ENCODE results near the gene PLEKHN1. TPM values are rescaled to one million over a fixed set of nuclear protein-coding genes. Genes with fewer than 3 reads are reported as not detected.
"Not testable (repeated sequence)": the region's sequence is repeated elsewhere in the genome, so short reads cannot be mapped to it uniquely, and the experiment has no call there.

PLEKHN1 gene
- total and polyA plus RNA-seq, 2 experiments from 2014 or later, result 0.36 to 0.60 TPM

DNA sequence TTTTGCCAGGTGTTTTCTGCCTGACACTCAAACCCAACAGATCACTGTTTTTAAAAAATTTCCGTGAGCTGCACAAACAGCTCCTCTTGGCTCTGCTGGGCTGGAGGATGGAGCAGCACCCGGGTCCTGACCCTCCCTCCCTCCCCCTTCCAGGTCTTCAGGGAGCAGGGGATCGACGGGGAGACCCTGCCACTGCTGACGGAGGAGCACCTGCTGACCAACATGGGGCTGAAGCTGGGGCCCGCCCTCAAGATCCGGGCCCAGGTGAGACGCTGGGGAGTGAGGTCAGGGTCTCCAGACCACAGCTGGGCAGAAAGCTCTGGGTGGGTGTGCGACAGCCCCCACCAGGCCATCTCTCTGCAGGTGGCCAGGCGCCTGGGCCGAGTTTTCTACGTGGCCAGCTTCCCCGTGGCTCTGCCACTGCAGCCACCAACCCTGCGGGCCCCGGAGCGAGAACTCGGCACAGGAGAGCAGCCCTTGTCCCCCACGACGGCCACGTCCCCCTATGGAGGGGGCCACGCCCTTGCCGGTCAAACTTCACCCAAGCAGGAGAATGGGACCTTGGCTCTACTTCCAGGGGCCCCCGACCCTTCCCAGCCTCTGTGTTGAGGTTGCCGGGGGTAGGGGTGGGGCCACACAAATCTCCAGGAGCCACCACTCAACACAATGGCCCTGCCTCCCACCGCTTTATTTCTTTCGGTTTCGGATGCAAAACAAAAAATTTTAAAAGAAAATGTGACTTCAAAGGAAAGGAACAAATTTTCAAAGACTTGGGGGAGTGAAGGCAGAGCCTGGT is 22.5 kb upstream of the PLEKHN1 start:
- H3K36me3 ChIP-seq, result peaks cover 5% of the 10 kb centered on the region
- H3K27ac ChIP-seq, result no peak overlapping the region
- H3K27me3 ChIP-seq, result peaks cover 25% of the 10 kb centered on the region
- no peak overlapping the region for H3K4me3 ChIP-seq
- peaks cover 18% of the 10 kb centered on the region for H3K4me1 ChIP-seq (ENCODE audit: low read depth)
- no peaks in the 10 kb centered on the region for H3K9me3 ChIP-seq (ENCODE audit: low read depth)
- TF ChIP-seq CTCF (IDR thresholded peaks at IDR 0.05; ENCODE audit: low read depth, low read length), result no peak
- no peak for DNase-seq (ENCODE audit: low read depth in 1 of 2, low spot score in 1 of 2)

DNA sequence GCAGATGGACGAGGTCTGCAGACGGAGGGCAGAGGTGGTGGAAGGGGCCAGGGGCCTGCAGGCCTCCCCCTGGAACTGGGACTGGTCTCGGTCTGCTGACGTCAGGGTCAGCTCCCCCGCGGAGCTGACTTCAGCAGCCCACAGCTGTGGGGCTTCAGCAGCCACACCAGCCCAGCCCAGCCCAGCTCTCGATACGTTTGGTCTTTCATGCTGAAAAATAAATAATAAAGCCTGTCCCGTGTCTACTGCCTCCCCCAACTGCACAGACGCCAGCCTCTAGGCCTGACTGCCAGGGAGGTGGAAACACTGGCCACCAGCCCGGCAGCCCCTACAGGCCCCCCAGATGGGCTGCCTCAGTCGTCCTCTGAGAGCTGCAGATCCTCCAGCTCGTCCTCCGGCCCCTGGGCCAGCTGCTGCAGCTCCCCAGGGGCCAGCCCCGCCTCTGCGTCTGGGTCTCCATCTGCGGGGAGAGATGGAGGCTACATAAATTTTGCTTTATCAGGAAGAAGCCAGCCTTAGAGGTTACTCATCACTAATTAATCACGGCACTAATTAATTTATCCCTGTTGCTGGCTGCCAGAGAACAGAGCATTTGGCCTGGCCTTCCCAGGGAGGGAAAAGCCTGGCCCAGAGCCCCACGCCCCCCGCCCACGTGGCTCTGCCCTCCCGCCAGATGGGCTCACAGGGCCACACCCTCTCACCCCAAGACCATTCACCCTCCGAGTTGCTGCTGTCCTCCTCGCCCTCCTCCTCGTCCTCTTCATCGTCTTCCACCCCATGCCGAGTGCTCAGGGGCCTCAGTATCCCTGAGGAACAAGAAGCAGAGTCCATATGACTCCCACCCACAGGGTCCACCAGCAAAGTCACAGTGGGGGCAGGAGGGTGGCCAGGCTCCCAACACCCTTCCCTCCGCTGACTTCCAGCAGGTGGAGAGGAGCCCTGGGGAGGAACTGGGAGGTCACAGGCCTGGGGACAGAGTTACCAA is 21.6 kb upstream of the PLEKHN1 start:
- peaks cover 9% of the 10 kb centered on the region for H3K36me3 ChIP-seq
- peaks cover 25% of the 10 kb centered on the region for H3K27me3 ChIP-seq
- no peak overlapping the region for H3K27ac ChIP-seq
- DNase-seq (ENCODE audit: low read depth in 1 of 2, low spot score in 1 of 2), result peak in 1 of 2 donors; percentile 93
- H3K4me3 ChIP-seq, result no peak overlapping the region
- H3K4me1 ChIP-seq (ENCODE audit: low read depth), result peaks cover 18% of the 10 kb centered on the region
- TF ChIP-seq CTCF (IDR thresholded peaks at IDR 0.05; ENCODE audit: low read depth, low read length), result no peak
- no peaks in the 10 kb centered on the region for H3K9me3 ChIP-seq (ENCODE audit: low read depth)

GRCh38 chr1:945688-946556 is 20.4 kb upstream of the PLEKHN1 start:
- no peak for TF ChIP-seq CTCF (IDR thresholded peaks at IDR 0.05; ENCODE audit: low read depth, low read length)
- no peak overlapping the region for H3K27ac ChIP-seq
- no peak for DNase-seq (ENCODE audit: low read depth in 1 of 2, low spot score in 1 of 2)
- no peaks in the 10 kb centered on the region for H3K9me3 ChIP-seq (ENCODE audit: low read depth)
- peaks cover 11% of the 10 kb centered on the region for H3K36me3 ChIP-seq
- no peak overlapping the region for H3K4me3 ChIP-seq
- peaks cover 18% of the 10 kb centered on the region for H3K27me3 ChIP-seq
- H3K4me1 ChIP-seq (ENCODE audit: low read depth), result peaks cover 12% of the 10 kb centered on the region

DNA sequence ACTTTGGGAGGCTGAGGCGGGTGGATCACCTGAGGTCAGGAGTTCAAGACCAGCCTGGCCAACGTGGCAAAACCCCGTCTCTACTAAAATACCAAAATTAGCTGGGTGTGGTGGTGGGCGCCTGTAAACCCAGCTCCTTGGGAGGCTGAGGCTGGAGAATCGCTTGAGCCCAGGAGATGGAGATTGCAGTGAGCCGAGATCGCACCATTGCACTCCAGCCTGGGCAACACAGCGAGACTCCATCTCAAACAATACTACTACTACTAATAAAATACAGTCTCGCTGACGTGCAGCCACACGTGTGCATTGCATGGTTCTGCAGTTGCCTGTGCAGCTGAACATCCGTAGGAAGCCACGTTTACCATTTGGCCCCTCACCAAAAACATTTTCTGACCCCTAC is 19.5 kb upstream of the PLEKHN1 start:
- H3K27ac ChIP-seq; H3K27me3 ChIP-seq; H3K9me3 ChIP-seq (ENCODE audit: low read depth); H3K4me1 ChIP-seq (ENCODE audit: low read depth); DNase-seq (ENCODE audit: low read depth in 1 of 2, low spot score in 1 of 2); H3K4me3 ChIP-seq: not testable (repeated sequence)
- peaks cover 13% of the 10 kb centered on the region for H3K36me3 ChIP-seq

DNA sequence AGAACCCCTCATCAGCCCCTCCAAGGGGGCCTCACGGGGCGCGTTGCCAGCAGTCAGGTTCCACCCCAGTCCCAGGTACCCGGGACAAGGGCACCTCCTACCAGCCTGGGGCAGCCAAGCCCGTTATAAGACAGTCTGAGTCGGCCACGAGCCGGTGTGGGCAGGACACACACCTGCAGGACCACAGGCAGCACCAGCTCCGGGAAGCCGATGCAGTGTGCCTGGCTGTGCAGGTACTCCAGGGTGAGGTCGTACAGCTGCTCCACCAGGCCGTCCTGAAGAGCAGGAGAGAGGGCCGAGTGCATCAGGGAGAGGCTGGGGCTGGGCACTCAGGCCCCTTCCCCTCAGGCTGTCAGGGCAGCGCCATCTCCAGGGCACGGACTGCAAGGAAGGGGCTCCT is 18.3 kb upstream of the PLEKHN1 start:
- Histone ChIP-seq H3K9me3 (ENCODE audit: low read depth) (no peaks in the 10 kb centered on the region), H3K27ac (no peak overlapping the region), H3K27me3 (no peaks in the 10 kb centered on the region), H3K4me3 (no peak overlapping the region), H3K4me1 (ENCODE audit: low read depth) (no peaks in the 10 kb centered on the region), H3K36me3 (peaks cover 19% of the 10 kb centered on the region)
- TF ChIP-seq CTCF (IDR thresholded peaks at IDR 0.05; ENCODE audit: low read depth, low read length), result no peak
- DNase-seq (ENCODE audit: low read depth in 1 of 2, low spot score in 1 of 2), result no peak
